ENCODE measurements around the gene DHDH. TPM values are rescaled to one million over a fixed set of nuclear protein-coding genes. Genes with fewer than 3 reads are reported as not detected.

DHDH gene
- total and polyA plus RNA-seq, 2 of the 13 experiments (the other 11 are each of a cell fraction or from before 2014, with no cell fraction given), result 0.13 to 0.91 TPM

DNA sequence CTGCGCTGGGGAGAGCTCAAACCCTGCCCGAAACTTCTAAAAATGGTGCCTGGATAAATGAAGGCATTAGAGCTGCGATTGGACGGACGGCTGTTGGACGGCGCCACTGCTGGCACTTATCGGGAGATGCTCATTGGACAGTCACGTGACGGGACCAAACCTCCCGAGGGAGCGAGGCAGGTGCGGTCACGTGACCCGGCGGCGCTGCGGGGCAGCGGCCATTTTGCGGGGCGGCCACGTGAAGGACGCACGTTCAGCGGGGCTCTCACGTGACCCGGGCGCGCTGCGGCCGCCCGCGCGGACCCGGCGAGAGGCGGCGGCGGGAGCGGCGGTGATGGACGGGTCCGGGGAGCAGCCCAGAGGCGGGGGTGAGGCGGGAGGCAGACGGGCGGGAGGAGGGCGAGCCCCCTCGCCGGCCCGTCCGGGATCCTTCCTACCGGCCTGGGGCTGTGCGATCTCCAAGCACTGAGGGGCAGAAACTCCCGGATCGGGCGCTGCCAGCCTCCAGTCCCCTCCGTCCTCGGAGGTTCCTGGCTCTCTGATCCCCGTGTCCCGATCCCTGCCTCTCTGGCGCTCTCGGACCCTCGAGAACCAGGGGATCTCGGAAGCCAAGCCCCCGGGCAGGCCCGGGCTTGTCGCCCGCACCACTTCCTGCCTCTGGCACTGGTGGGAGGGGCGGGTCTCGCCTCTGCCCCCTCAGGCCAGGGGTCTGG, 21.3 kb downstream of the DHDH start, which contains the start of gene BAX (continued):
- TF ChIP-seq, protein P1, sequence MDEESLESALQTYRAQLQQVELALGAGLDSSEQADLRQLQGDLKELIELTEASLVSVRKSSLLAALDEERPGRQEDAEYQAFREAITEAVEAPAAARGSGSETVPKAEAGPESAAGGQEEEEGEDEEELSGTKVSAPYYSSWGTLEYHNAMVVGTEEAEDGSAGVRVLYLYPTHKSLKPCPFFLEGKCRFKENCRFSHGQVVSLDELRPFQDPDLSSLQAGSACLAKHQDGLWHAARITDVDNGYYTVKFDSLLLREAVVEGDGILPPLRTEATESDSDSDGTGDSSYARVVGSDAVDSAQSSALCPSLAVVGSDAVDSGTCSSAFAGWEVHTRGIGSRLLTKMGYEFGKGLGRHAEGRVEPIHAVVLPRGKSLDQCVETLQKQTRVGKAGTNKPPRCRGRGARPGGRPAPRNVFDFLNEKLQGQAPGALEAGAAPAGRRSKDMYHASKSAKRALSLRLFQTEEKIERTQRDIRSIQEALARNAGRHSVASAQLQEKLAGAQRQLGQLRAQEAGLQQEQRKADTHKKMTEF (CRISPR knock-in tag; IDR thresholded peaks at IDR 0.05), result peak; percentile 66; the same call in 1 of the 2 replicates
- TF ChIP-seq KLF16 (CRISPR knock-in tag; IDR thresholded peaks at IDR 0.05), result no peak
- TF ChIP-seq, protein P2, sequence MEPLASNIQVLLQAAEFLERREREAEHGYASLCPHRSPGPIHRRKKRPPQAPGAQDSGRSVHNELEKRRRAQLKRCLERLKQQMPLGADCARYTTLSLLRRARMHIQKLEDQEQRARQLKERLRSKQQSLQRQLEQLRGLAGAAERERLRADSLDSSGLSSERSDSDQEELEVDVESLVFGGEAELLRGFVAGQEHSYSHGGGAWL (CRISPR knock-in tag; IDR thresholded peaks at IDR 0.05), result peak; percentile 53; the same call in 1 of the 2 replicates
- no peak for TF ChIP-seq PLRG1 (conservative IDR thresholded peaks at IDR 0.05)
- TF ChIP-seq BRD4 (CRISPR knock-in tag; IDR thresholded peaks at IDR 0.05), result no peak; the same call in 1 of the 2 replicates
- no peak for TF ChIP-seq STAG1 (CRISPR knock-in tag; IDR thresholded peaks at IDR 0.05)
- no peak for TF ChIP-seq SRSF4 (IDR thresholded peaks at IDR 0.05; ENCODE audit: low read depth, low read length, poor library complexity, severe bottlenecking)
- no peak for TF ChIP-seq ZNF354B (CRISPR knock-in tag; IDR thresholded peaks at IDR 0.05)
- TF ChIP-seq, protein P3, sequence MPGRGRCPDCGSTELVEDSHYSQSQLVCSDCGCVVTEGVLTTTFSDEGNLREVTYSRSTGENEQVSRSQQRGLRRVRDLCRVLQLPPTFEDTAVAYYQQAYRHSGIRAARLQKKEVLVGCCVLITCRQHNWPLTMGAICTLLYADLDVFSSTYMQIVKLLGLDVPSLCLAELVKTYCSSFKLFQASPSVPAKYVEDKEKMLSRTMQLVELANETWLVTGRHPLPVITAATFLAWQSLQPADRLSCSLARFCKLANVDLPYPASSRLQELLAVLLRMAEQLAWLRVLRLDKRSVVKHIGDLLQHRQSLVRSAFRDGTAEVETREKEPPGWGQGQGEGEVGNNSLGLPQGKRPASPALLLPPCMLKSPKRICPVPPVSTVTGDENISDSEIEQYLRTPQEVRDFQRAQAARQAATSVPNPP (CRISPR knock-in tag; IDR thresholded peaks at IDR 0.05), result peak; percentile 63; the same call in 1 of the 2 replicates
- peak; percentile 97 for TF ChIP-seq GTF2F1 (IDR thresholded peaks at IDR 0.05; ENCODE audit: low read length)
- TF ChIP-seq ZNF441 (CRISPR knock-in tag; IDR thresholded peaks at IDR 0.05; ENCODE audit: borderline replicate concordance), result no peak; the same call in 1 of the 2 replicates
- TF ChIP-seq AHR (CRISPR knock-in tag; IDR thresholded peaks at IDR 0.05), result no peak
- TF ChIP-seq CBX1 (IDR thresholded peaks at IDR 0.05; ENCODE audit: low read depth), result peak; percentile 47
- TF ChIP-seq ZNF230 (CRISPR knock-in tag; IDR thresholded peaks at IDR 0.05), result no peak
- TF ChIP-seq ZFAT (CRISPR knock-in tag; conservative IDR thresholded peaks at IDR 0.05), result no peak
- TF ChIP-seq GATA4 (IDR thresholded peaks at IDR 0.05; ENCODE audit: borderline replicate concordance, low read depth), result no peak
- no peak for TF ChIP-seq MAFF (IDR thresholded peaks at IDR 0.05; ENCODE audit: low read depth, low read length)
- TF ChIP-seq, protein P4, sequence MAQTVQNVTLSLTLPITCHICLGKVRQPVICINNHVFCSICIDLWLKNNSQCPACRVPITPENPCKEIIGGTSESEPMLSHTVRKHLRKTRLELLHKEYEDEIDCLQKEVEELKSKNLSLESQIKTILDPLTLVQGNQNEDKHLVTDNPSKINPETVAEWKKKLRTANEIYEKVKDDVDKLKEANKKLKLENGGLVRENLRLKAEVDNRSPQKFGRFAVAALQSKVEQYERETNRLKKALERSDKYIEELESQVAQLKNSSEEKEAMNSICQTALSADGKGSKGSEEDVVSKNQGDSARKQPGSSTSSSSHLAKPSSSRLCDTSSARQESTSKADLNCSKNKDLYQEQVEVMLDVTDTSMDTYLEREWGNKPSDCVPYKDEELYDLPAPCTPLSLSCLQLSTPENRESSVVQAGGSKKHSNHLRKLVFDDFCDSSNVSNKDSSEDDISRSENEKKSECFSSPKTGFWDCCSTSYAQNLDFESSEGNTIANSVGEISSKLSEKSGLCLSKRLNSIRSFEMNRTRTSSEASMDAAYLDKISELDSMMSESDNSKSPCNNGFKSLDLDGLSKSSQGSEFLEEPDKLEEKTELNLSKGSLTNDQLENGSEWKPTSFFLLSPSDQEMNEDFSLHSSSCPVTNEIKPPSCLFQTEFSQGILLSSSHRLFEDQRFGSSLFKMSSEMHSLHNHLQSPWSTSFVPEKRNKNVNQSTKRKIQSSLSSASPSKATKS (CRISPR knock-in tag; IDR thresholded peaks at IDR 0.05), result no peak
- TF ChIP-seq ZNF367 (CRISPR knock-in tag; IDR thresholded peaks at IDR 0.05; ENCODE audit: borderline replicate concordance), result no peak
- TF ChIP-seq ZNF792 (CRISPR knock-in tag; IDR thresholded peaks at IDR 0.05), result peak; percentile 34; the same call in 1 of the 2 replicates
- TF ChIP-seq ZNF547 (CRISPR knock-in tag; IDR thresholded peaks at IDR 0.05), result peak; percentile 62; the same call in 1 of the 2 replicates
- TF ChIP-seq ZC3H4 (CRISPR knock-in tag; IDR thresholded peaks at IDR 0.05; ENCODE audit: borderline replicate concordance), result no peak
- TF ChIP-seq SOX13 (IDR thresholded peaks at IDR 0.05), result no peak
- peak in 1 of 2 experiments; percentile 27; a peak in 1 of 4 replicates for TF ChIP-seq SOX13 (CRISPR knock-in tag; conservative IDR thresholded peaks at IDR 0.05 in 1 of 2, IDR thresholded peaks at IDR 0.05 in 1 of 2)
- TF ChIP-seq, protein P5, sequence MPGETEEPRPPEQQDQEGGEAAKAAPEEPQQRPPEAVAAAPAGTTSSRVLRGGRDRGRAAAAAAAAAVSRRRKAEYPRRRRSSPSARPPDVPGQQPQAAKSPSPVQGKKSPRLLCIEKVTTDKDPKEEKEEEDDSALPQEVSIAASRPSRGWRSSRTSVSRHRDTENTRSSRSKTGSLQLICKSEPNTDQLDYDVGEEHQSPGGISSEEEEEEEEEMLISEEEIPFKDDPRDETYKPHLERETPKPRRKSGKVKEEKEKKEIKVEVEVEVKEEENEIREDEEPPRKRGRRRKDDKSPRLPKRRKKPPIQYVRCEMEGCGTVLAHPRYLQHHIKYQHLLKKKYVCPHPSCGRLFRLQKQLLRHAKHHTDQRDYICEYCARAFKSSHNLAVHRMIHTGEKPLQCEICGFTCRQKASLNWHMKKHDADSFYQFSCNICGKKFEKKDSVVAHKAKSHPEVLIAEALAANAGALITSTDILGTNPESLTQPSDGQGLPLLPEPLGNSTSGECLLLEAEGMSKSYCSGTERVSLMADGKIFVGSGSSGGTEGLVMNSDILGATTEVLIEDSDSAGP (CRISPR knock-in tag; IDR thresholded peaks at IDR 0.05; ENCODE audit: borderline replicate concordance), result peak; percentile 73
